Measurements from ENCODE around the gene SAT2.

The SAT2 gene

DNA sequence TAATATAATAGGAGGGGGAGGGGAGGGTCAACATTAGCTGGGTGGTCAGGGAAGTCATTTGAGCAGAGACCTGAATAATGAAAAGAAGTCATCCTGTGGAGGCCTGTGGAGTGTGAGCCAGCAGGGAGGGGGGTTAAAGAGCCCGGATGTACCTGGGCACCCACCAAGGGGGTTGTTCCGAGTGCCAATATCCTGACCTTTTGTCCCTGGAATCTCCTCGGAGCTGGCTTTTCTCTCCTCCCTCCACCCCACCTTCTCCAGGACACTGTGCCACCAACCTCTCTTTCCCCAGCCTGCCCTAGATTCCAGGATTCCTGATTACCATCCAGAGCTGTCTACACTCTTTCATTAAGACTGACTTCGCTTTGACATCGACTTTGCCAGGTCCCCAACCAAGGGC lies 8.5 kb upstream of the SAT2 start:
- TF ChIP-seq, protein P1, sequence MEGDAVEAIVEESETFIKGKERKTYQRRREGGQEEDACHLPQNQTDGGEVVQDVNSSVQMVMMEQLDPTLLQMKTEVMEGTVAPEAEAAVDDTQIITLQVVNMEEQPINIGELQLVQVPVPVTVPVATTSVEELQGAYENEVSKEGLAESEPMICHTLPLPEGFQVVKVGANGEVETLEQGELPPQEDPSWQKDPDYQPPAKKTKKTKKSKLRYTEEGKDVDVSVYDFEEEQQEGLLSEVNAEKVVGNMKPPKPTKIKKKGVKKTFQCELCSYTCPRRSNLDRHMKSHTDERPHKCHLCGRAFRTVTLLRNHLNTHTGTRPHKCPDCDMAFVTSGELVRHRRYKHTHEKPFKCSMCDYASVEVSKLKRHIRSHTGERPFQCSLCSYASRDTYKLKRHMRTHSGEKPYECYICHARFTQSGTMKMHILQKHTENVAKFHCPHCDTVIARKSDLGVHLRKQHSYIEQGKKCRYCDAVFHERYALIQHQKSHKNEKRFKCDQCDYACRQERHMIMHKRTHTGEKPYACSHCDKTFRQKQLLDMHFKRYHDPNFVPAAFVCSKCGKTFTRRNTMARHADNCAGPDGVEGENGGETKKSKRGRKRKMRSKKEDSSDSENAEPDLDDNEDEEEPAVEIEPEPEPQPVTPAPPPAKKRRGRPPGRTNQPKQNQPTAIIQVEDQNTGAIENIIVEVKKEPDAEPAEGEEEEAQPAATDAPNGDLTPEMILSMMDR (IDR thresholded peaks at IDR 0.05; ENCODE audit: borderline replicate concordance, control extremely low read depth, extremely low read depth, insufficient read depth, missing control alignments) = no peak
- in situ Hi-C loops (cut with MboI; ENCODE audit: low sequenced_read_pairs, unreplicated experiment) = no loop called here
- DNase-seq (ENCODE audit: low spot score) = no peak

DNA sequence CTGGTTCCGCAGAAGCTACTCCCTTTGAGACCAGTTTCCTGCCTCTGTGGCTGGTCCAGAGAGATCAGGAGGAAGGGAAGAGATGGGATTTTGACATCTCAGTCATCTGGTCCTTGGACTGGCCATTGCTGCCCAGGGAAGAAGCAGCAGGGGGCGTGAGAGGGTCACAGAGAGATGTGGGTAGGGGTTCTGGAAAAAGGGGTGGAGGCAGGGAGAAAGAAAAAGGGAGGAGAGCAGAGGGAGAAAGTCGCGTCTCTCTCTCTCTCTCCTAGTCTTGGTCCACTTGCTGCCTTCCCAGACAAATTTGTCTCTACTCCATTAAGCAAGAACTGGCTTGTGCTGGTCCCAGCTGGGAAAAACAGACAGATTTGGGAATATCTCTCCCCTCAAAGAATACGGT lies 6.8 kb upstream of the SAT2 start:
- in situ Hi-C loops (cut with MboI; ENCODE audit: low sequenced_read_pairs, unreplicated experiment) = no loop called here
- DNase-seq (ENCODE audit: low spot score) = peak; percentile 58
- TF ChIP-seq, protein P1 (IDR thresholded peaks at IDR 0.05; ENCODE audit: borderline replicate concordance, control extremely low read depth, extremely low read depth, insufficient read depth, missing control alignments) = peak; percentile 35

DNA sequence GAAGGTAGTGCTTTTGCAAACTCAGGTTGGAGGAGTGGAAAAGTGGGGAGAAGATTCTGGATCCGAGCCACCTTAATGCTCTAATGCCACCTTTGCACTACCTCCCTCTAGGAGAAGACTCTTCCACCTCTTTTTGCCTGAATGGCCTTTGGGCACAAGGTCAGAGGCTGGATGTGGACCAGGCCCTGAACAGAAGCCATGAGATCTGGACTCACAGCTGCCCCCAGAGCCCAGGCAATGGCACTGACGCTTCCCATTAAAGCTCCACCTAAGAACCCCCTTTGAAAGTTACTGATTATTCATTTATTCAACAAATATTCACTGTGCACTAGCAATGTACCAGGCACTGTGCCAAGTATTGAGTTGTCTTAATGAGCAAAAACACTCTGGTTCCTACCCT lies 5.5 kb upstream of the SAT2 start:
- TF ChIP-seq, protein P1 (IDR thresholded peaks at IDR 0.05; ENCODE audit: borderline replicate concordance, control extremely low read depth, extremely low read depth, insufficient read depth, missing control alignments) = no peak
- in situ Hi-C loops (cut with MboI; ENCODE audit: low sequenced_read_pairs, unreplicated experiment) = no loop called here
- DNase-seq (ENCODE audit: low spot score) = no peak

DNA sequence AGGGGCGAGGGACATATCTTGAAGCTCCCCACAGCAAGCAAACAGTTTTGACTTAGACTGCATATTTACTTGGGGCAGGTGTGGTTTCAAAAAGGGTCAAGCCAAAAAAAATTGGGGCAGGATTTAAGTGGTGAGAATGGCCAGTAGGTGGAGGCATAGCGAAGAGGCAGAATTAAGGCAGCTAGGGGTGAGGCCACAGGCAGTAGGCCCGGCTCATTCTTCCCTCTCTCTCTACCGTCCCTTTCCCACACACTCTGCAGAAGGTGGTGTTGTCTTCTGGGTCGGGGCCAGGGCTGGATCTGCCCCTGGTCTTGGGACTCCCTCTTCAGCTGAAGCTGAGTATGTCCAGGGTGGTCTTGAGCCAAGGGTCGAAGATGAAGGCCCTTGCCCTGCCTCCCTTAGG lies 4.9 kb upstream of the SAT2 start:
- TF ChIP-seq, protein P1 (IDR thresholded peaks at IDR 0.05; ENCODE audit: borderline replicate concordance, control extremely low read depth, extremely low read depth, insufficient read depth, missing control alignments) = peak; percentile 59
- in situ Hi-C loops (cut with MboI; ENCODE audit: low sequenced_read_pairs, unreplicated experiment) = no loop called here
- DNase-seq (ENCODE audit: low spot score) = no peak

DNA sequence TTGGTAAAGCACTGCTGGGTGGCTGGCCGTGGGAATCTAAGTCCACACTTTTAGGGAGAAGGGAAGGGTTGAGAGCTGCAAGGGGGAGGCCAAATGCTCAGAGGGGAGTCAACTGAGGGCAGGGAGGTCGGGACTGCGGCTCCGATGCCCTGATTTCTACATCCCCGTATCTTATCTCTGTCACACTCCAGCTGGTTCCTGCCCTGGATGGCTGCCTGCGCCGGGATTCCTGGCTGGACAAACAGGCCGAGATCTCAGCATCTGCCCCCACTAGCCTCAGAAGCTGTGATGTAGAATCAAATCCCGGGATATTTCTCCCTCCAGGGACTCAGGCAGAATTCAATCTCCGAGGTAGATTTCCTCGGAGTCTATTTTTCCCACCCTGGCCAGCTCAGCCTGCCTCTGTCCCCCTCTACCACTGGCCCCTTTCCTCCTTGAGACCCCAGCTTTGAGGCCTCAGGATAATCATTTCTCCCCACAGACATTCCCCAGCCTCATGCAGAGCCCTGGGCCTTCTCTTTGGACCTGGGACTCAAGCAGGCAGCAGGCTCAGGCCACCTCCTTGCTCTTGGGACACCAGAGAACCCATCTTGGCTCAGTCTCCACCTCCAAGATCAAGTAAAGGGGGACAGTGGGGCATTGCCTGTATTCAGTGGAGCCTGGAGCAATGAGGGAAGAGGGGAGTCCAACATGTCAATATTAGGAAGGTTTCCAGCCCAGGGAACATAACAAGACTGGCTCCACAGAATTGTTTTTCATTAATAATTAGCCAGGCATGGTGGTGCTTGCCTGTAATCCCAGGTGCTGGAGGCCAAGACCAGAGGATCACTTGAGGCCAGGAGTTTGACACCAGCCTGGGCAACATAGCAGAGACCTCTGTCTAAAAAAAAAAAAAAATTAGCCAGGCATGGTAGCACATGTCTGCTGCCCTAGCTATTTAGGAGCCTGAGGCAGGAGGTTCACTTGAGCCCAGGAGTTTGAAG lies 4.1 kb upstream of the SAT2 start:
- in situ Hi-C loops (cut with MboI; ENCODE audit: low sequenced_read_pairs, unreplicated experiment) = no loop called here
- TF ChIP-seq, protein P1 (IDR thresholded peaks at IDR 0.05; ENCODE audit: borderline replicate concordance, control extremely low read depth, extremely low read depth, insufficient read depth, missing control alignments) = no peak
- DNase-seq (ENCODE audit: low spot score) = peak; percentile 12

DNA sequence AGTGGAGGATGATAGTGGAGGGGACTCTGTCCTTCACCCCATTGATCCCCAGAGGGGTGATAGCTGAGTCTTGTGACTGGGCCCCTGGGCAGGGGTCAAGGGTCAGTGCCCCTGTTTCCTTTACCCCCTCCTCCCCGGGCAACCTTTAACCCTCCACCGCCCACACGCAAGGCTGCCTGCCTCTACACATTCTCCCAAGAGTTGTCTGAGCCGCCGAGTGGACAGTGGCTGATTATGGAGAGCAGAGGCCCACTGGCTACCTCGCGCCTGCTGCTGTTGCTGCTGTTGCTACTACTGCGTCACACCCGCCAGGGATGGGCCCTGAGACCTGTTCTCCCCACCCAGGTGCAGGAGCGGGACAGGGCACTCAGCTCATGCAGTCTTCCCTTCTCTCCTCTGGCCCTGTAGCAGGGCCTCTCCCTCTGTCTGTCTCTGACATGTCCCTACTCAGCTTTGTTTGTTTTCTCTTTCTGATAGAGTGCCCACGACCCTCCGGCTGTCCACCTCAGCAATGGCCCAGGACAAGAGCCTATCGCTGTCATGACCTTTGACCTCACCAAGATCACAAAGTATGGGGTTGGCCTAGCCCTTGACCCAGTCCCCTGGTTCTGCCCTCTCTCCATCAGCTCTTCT lies 2.4 kb upstream of the SAT2 start, which contains the start of gene SHBG:
SHBG (plus strand) TSS at position 197 of the 633 bp plus-strand sequence; CDS start at position 235, 38 bp downstream.
- TF ChIP-seq, protein P1 (IDR thresholded peaks at IDR 0.05; ENCODE audit: borderline replicate concordance, control extremely low read depth, extremely low read depth, insufficient read depth, missing control alignments) = no peak
- DNase-seq (ENCODE audit: low spot score) = no peak
- in situ Hi-C loops (cut with MboI; ENCODE audit: low sequenced_read_pairs, unreplicated experiment) = no loop called here
